Measurements from ENCODE around the gene CLPTM1L.
A peak's percentile ranks its signal among the peaks of the same experiment; 100 is the strongest.

Gene CLPTM1L

DNA sequence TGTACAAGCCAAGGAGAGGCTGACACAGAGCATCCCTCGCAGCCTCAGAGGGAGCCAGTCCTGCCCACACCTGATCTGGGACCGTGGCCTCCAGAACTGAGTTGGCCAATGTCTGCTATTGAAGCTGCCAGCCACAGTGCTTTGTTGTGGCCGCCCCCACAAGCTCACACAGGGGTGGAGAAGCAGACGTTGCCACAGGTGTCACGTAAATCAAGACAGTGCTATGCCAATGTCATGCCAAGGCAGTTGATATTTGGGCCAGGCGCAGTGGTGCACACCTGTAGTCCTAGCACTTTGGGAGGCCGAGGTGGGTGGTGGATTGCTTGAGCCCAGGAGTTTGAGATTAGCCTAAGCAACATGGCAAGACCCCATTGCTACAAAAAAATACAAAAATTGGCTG lies 32.7 kb downstream of the CLPTM1L start:
- Histone ChIP-seq H3K27me3 (ENCODE audit: control insufficient read depth, insufficient read depth, low read length) (no peaks in the 10 kb centered on the region), H3K4me1 (ENCODE audit: control insufficient read depth, insufficient read depth, low read length) (peaks cover 12% of the 10 kb centered on the region), H3K36me3 (ENCODE audit: control insufficient read depth, insufficient read depth, low read length) (no peaks in the 10 kb centered on the region), H3K9ac (ENCODE audit: low read depth, low read length) (no peak overlapping the region), H3K4me3 (ENCODE audit: low read depth, low read length) (no peak overlapping the region), H3K9me3 (ENCODE audit: control insufficient read depth, insufficient read depth, low read length) (no peaks in the 10 kb centered on the region)

DNA sequence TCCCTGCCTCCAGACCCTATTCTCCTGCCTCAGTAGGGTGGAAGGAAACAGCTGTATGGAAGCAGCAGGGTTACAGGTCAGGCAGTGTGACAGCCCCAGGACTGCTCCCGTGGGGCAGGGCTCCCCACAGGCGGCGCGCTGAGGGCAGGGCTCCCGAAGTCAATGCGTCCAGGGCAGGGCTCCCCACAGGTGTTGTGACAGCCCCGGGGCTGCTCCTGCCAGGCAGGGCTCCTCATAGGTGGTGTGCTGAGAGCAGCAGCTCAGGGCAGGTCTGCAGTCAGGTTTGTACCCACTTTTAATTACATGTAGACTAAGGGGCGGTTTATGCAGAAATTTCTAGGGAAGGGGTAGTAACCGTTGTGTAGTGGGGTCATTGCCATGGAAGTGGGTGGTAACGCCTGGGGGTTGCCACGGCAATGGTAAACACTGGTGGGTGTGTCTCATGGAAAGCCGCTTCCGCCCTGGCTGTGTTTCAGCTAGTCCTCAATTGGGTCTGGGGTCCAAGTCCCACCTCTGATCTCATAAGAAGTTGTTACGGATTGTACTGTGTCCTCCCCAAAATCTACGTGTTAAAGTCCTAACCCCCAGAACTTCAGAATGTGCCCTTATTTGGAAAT lies 33.4 kb downstream of the CLPTM1L start:
- H3K9me3 ChIP-seq (ENCODE audit: control insufficient read depth, insufficient read depth, low read length): no peaks in the 10 kb centered on the region
- no peaks in the 10 kb centered on the region for H3K36me3 ChIP-seq (ENCODE audit: control insufficient read depth, insufficient read depth, low read length)
- no peak overlapping the region for H3K9ac ChIP-seq (ENCODE audit: low read depth, low read length)
- no peaks in the 10 kb centered on the region for H3K27me3 ChIP-seq (ENCODE audit: control insufficient read depth, insufficient read depth, low read length)
- H3K4me1 ChIP-seq (ENCODE audit: control insufficient read depth, insufficient read depth, low read length): peaks cover 10% of the 10 kb centered on the region
- H3K4me3 ChIP-seq (ENCODE audit: low read depth, low read length): no peak overlapping the region

DNA sequence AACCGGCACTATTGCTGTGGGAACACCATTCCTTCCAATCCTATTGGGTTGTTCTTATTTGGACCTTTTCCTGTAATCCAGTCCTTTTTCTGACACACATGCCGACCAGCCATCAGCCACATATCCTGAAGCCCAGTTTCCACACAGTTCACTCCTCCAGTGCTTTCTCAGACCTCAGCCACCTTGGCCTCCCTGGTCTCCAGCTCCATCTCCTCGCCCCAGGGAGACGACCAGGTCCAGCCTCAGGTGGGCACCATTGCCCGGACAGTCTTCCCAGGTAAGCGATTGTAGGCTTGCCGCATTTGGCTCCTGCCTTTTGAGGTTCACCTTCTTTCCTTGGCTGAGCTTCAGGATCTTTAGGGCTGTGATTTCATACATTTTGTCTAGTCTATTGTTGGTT lies 34.8 kb downstream of the CLPTM1L start:
- H3K36me3 ChIP-seq (ENCODE audit: control insufficient read depth, insufficient read depth, low read length): no peaks in the 10 kb centered on the region
- no peaks in the 10 kb centered on the region for H3K4me1 ChIP-seq (ENCODE audit: control insufficient read depth, insufficient read depth, low read length)
- no peaks in the 10 kb centered on the region for H3K27me3 ChIP-seq (ENCODE audit: control insufficient read depth, insufficient read depth, low read length)
- no peaks in the 10 kb centered on the region for H3K9me3 ChIP-seq (ENCODE audit: control insufficient read depth, insufficient read depth, low read length)
- no peak overlapping the region for H3K9ac ChIP-seq (ENCODE audit: low read depth, low read length)
- no peak overlapping the region for H3K4me3 ChIP-seq (ENCODE audit: low read depth, low read length)

DNA sequence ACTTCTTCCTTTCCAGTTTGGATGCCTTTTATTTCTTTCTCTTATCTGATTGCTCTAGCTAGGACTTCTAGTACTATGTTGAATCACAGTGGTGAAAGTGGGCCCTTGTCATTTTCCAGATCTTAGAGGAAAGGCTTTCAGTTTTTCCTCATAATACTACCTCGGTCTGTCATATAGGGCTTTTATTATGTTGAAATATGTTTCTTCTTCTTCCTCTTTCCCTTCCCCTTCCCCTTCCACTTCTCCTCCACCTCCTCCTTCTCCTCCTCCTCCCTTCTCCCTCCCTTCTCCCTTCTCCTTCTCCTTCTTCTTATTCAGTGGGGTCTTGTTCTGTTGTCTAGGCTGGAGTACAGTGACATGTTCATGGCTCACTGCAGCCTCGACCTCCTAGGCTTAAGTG lies 40.9 kb downstream of the CLPTM1L start:
- Histone ChIP-seq H3K27me3 (ENCODE audit: control insufficient read depth, insufficient read depth, low read length) (no peaks in the 10 kb centered on the region), H3K4me3 (ENCODE audit: low read depth, low read length) (no peak overlapping the region), H3K9ac (ENCODE audit: low read depth, low read length) (no peak overlapping the region), H3K9me3 (ENCODE audit: control insufficient read depth, insufficient read depth, low read length) (no peaks in the 10 kb centered on the region), H3K36me3 (ENCODE audit: control insufficient read depth, insufficient read depth, low read length) (no peaks in the 10 kb centered on the region), H3K4me1 (ENCODE audit: control insufficient read depth, insufficient read depth, low read length) (no peaks in the 10 kb centered on the region)

DNA sequence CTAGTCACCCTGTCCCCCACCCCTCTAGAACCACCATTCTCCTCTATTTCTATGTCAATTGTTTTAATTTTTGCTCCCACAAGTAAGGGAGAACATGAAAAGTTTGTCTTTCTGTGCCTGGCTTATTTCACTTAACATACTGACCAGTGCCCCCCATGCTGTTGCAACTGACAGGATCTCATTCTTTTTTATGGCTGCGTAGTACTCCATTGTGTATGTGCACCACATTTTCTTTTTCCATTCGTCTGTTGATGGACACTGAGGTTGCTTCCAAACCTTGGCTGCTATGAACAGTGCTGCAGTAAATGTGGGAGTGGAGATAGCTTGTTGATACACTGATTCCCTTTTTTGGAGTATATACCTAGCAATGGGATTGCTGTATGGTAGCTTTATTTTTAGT lies 42.6 kb downstream of the CLPTM1L start:
- Histone ChIP-seq H3K9ac (ENCODE audit: low read depth, low read length) (no peak overlapping the region), H3K4me1 (ENCODE audit: control insufficient read depth, insufficient read depth, low read length) (no peaks in the 10 kb centered on the region), H3K4me3 (ENCODE audit: low read depth, low read length) (no peak overlapping the region), H3K36me3 (ENCODE audit: control insufficient read depth, insufficient read depth, low read length) (no peaks in the 10 kb centered on the region), H3K27me3 (ENCODE audit: control insufficient read depth, insufficient read depth, low read length) (no peaks in the 10 kb centered on the region), H3K9me3 (ENCODE audit: control insufficient read depth, insufficient read depth, low read length) (no peaks in the 10 kb centered on the region)

DNA sequence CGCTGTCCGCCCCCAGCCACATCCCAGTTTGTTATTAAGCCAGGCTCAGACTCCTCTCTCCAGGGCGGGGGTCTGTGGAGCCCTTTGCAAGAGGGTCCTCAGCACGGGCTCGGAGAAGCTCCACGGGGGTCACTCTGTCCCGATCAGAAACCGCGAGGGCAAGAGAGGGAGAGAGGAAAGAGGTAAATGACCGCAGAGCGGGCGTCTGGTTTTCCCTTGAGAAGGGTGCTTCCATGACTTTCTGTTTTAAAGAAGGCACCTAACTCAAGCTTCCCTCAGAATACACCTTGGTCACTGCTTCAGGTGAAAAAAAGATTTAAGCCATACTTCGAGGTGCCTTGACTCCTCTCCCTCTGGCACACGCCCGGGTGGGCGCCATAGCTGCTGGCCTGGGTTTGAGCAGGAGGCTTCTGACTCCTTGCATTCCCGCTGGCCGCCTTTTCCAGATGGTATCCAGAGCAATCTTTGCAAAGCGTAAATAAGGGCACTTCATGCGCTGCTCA lies 44.3 kb downstream of the CLPTM1L start:
- no peak overlapping the region for H3K4me3 ChIP-seq (ENCODE audit: low read depth, low read length)
- H3K9ac ChIP-seq (ENCODE audit: low read depth, low read length): no peak overlapping the region
- peaks cover 7% of the 10 kb centered on the region for H3K27me3 ChIP-seq (ENCODE audit: control insufficient read depth, insufficient read depth, low read length)
- no peaks in the 10 kb centered on the region for H3K36me3 ChIP-seq (ENCODE audit: control insufficient read depth, insufficient read depth, low read length)
- no peaks in the 10 kb centered on the region for H3K9me3 ChIP-seq (ENCODE audit: control insufficient read depth, insufficient read depth, low read length)
- H3K4me1 ChIP-seq (ENCODE audit: control insufficient read depth, insufficient read depth, low read length): no peaks in the 10 kb centered on the region

DNA sequence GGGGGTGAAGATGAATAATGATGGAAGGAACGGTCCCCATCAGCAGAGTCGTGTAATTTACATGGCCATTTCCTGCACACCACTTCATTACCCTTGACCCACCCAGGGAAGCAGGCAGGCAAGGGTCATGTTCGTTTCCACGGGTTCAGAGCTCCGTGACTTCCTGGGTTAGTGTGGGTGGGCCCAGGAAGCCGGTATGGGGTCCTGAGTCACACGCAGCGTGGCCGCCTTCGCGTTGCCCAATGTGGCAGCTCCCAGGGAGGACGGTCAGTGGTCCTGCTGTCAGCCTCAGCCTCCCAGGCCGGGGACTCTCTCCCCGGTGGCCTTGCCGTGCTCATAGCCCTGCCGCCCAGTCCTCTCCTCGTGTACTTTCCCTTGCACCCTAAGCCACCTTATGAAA lies 44.9 kb downstream of the CLPTM1L start:
- no peak overlapping the region for H3K9ac ChIP-seq (ENCODE audit: low read depth, low read length)
- H3K4me1 ChIP-seq (ENCODE audit: control insufficient read depth, insufficient read depth, low read length): no peaks in the 10 kb centered on the region
- H3K9me3 ChIP-seq (ENCODE audit: control insufficient read depth, insufficient read depth, low read length): no peaks in the 10 kb centered on the region
- H3K36me3 ChIP-seq (ENCODE audit: control insufficient read depth, insufficient read depth, low read length): no peaks in the 10 kb centered on the region
- peaks cover 9% of the 10 kb centered on the region for H3K27me3 ChIP-seq (ENCODE audit: control insufficient read depth, insufficient read depth, low read length)
- no peak overlapping the region for H3K4me3 ChIP-seq (ENCODE audit: low read depth, low read length)

DNA sequence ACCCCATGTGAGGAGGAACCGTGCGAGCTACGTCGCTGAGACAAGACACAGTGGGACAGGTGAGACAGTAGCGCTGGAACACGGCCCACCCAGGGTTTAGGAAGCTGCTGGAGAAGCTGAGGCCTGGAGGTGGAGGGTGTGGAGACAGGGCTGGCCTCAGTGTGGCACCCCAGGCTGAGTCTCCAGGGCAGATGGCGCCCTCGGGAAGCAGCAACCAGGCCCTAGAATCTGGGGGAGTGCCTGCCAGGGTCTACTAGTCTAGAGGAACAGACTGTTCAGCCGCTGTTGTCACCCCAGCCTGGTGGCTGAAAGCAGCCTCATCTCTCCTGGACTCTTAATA lies 45.4 kb downstream of the CLPTM1L start:
- peaks cover 9% of the 10 kb centered on the region for H3K27me3 ChIP-seq (ENCODE audit: control insufficient read depth, insufficient read depth, low read length)

DNA sequence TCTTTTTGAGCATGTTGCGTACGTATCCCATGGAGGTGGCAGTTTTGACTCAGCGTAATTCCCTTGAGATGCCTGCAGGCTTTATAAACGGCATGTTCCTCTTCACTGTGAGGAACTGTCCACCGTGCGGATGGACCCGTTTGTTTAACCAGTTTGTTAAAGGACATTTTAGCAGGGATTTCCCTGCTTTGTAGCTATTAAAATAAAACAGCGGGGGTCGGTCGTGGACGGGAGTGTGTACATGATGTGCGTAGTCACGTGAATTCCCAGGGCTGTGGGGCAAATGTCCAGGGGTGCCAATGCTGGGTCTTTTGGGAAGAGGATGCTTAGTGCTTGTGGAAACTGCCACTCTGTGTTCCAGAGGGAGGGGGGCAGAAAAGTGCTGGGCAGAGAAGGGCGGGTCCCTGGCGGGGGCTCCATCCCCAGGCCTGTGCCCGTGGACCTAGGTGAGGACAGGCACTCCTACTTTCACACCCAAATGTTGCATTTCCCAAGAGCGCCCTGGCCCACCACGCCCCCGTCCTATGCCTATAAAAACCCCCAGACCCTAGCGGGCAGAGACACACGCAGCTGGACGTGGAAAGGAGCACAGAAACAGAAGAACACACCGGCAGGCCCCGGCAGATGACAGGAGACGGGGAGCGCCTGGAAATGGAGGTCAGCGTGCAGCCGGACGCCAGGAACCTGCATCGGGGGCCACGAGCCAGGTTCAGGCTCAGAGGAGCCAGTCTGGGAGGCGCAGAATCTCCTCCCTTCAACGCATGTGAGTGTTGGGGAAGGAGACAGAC lies 46.0 kb downstream of the CLPTM1L start:
- Histone ChIP-seq H3K36me3 (ENCODE audit: control insufficient read depth, insufficient read depth, low read length) (no peaks in the 10 kb centered on the region), H3K4me1 (ENCODE audit: control insufficient read depth, insufficient read depth, low read length) (no peaks in the 10 kb centered on the region), H3K9me3 (ENCODE audit: control insufficient read depth, insufficient read depth, low read length) (no peaks in the 10 kb centered on the region), H3K9ac (ENCODE audit: low read depth, low read length) (no peak overlapping the region), H3K27me3 (ENCODE audit: control insufficient read depth, insufficient read depth, low read length) (peaks cover 9% of the 10 kb centered on the region), H3K4me3 (ENCODE audit: low read depth, low read length) (no peak overlapping the region)

More for the DNA sequence above, 45.4 kb downstream of the CLPTM1L start:
- H3K4me1 ChIP-seq (ENCODE audit: control insufficient read depth, insufficient read depth, low read length): no peaks in the 10 kb centered on the region
- H3K4me3 ChIP-seq (ENCODE audit: low read depth, low read length): no peak overlapping the region
- H3K36me3 ChIP-seq (ENCODE audit: control insufficient read depth, insufficient read depth, low read length): no peaks in the 10 kb centered on the region
- no peak overlapping the region for H3K9ac ChIP-seq (ENCODE audit: low read depth, low read length)
- no peaks in the 10 kb centered on the region for H3K9me3 ChIP-seq (ENCODE audit: control insufficient read depth, insufficient read depth, low read length)

DNA sequence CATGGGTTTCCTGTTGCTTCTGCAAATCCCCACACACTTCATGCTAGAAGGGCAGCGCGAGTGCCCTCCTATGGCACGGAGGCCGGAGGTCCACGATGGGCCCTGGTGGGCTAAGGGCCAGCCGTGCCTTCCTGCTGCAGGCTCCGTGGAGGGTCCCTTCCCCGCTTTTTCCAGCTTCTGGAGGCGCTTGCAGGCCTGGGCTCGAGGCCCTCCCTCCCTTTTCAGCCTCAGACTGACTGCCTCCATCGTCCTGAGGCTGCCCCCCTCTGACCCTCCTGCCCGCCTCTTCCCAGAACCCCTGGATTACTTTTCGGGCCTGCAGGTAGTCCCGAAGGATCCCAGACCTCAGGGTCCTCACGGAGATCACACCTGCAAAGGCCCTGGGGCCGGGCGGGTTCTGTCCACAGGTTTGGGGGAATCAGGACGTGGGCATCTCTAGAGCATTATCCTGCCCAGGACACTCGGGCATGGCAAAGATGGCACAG lies 46.8 kb downstream of the CLPTM1L start:
- no peak overlapping the region for H3K9ac ChIP-seq (ENCODE audit: low read depth, low read length)
- H3K4me1 ChIP-seq (ENCODE audit: control insufficient read depth, insufficient read depth, low read length): no peaks in the 10 kb centered on the region
- no peak overlapping the region for H3K4me3 ChIP-seq (ENCODE audit: low read depth, low read length)

DNA sequence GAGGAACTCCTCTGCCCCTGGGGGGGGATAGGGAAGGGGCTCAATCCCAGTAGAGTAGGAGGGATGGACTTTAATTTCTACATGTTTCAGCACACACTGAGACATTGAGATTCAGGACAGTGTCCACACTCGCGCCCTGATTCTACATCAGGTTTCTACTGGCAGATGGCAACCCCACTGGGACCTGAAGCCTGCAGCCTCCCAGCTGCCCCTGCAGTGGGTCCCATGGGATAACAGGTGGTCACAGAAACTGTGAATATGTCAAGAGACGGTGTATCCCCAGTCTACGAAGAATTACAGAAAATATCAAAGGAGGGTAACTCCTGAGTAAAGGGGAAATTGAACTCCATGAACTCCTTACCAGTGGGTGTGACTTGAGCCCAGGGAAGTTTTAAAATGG lies 47.7 kb downstream of the CLPTM1L start:
- no peaks in the 10 kb centered on the region for H3K9me3 ChIP-seq (ENCODE audit: control insufficient read depth, insufficient read depth, low read length)
- no peaks in the 10 kb centered on the region for H3K4me1 ChIP-seq (ENCODE audit: control insufficient read depth, insufficient read depth, low read length)
- no peak overlapping the region for H3K9ac ChIP-seq (ENCODE audit: low read depth, low read length)
- H3K4me3 ChIP-seq (ENCODE audit: low read depth, low read length): no peak overlapping the region
- peaks cover 9% of the 10 kb centered on the region for H3K27me3 ChIP-seq (ENCODE audit: control insufficient read depth, insufficient read depth, low read length)
- no peaks in the 10 kb centered on the region for H3K36me3 ChIP-seq (ENCODE audit: control insufficient read depth, insufficient read depth, low read length)

More for the DNA sequence above, 46.8 kb downstream of the CLPTM1L start:
- Histone ChIP-seq H3K36me3 (ENCODE audit: control insufficient read depth, insufficient read depth, low read length) (no peaks in the 10 kb centered on the region), H3K27me3 (ENCODE audit: control insufficient read depth, insufficient read depth, low read length) (peaks cover 9% of the 10 kb centered on the region), H3K9me3 (ENCODE audit: control insufficient read depth, insufficient read depth, low read length) (no peaks in the 10 kb centered on the region)

DNA sequence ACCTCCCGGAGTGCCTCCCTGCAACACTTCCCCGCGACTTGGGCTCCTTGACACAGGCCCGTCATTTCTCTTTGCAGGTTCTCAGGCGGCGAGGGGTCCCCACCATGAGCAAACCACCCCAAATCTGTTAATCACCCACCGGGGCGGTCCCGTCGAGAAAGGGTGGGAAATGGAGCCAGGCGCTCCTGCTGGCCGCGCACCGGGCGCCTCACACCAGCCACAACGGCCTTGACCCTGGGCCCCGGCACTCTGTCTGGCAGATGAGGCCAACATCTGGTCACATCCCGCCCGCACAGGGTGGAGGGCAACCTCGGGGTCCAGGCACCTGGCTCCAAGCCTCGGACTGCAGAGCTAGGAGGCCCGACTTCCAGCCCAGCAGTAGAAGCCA lies 49.3 kb downstream of the CLPTM1L start:
- peak overlapping the region; percentile 61 for H3K4me3 ChIP-seq (ENCODE audit: low read depth, low read length)
- peaks cover 3% of the 10 kb centered on the region for H3K36me3 ChIP-seq (ENCODE audit: control insufficient read depth, insufficient read depth, low read length)
- no peak overlapping the region for H3K9ac ChIP-seq (ENCODE audit: low read depth, low read length)
- H3K27me3 ChIP-seq (ENCODE audit: control insufficient read depth, insufficient read depth, low read length): peaks cover 9% of the 10 kb centered on the region
- H3K4me1 ChIP-seq (ENCODE audit: control insufficient read depth, insufficient read depth, low read length): no peaks in the 10 kb centered on the region
- H3K9me3 ChIP-seq (ENCODE audit: control insufficient read depth, insufficient read depth, low read length): no peaks in the 10 kb centered on the region
